Right lobe of liver (tissue), 6 donors: ENCODE results near the gene DNAH14. TPM values are rescaled to one million over a fixed set of nuclear protein-coding genes. Genes with fewer than 3 reads are reported as not detected.

ENCODE experiments used
- ATAC-seq, 4 donors: fragments of 200-7000 bp; cut with Tn5 transposase; one replicate each; pipeline ENCODE4 v1.9.1; 2020; ENCODE audit warnings: mild to moderate bottlenecking in 4 of 4, moderate library complexity in 4 of 4
- DNase-seq, 3 donors: peaks; one replicate each; pipeline ENCODE4 v3.0.0-alpha.2; 2020
- H3K27ac ChIP-seq, 3 donors: fragments of 200-600 bp; one replicate each; pipeline ENCODE4 v1.8.0; 2022
- H3K27me3 ChIP-seq, 2 donors: fragments of 200-600 bp; one replicate each; pipeline ENCODE4 v1.8.0; 2022
- H3K36me3 ChIP-seq, 4 donors: fragments of 200-600 bp; sonication (generic) in 1 of 4; one replicate each; pipeline versions ENCODE4 v1.5.1 to v1.8.0; 2017 to 2022; ENCODE audit warnings: control low read depth in 1 of 4
- H3K4me1 ChIP-seq, 4 donors: fragments of 200-600 bp; sonication (generic) in 1 of 4; one replicate each; pipeline versions ENCODE4 v1.5.1 to v1.8.0; 2017 to 2022; ENCODE audit warnings: control low read depth in 1 of 4
- H3K4me3 ChIP-seq, 3 donors: fragments of 200-600 bp; one replicate each; pipeline ENCODE4 v1.8.0; 2022
- H3K9me3 ChIP-seq, 4 donors: fragments of 200-600 bp; sonication (generic) in 1 of 4; one replicate each; pipeline versions ENCODE4 v1.5.1 to v1.8.0; 2017 to 2022; ENCODE audit warnings: control low read depth in 1 of 4
- CTCF ChIP-seq, 4 donors: fragments of 200-600 bp in 3 of 4; fragments of 450-650 bp in 1 of 4; IDR thresholded peaks; one replicate each; pipeline versions ENCODE4 v1.5.1 to v1.8.0; 2016 to 2022; ENCODE audit warnings: antibody characterized with exemption in 4 of 4, mild to moderate bottlenecking in 2 of 4
- POLR2A ChIP-seq: fragments of 450-650 bp; IDR thresholded peaks from one replicate; pipeline ENCODE4 v1.6.1; 2017; ENCODE audit warnings: antibody characterized with exemption, mild to moderate bottlenecking
- WGBS: methylation state at CpG from one replicate; pipeline ENCODE4 v1.1.6; 2018; ENCODE audit warnings: low coverage, low lambda C conversion rate; ENCODE audit not compliant: insufficient coverage; ENCODE audit errors: missing lambda C conversion rate; 5-methylcytosine and 5-hydroxymethylcytosine counted together
- intact Hi-C, 2 donors: fragments of 100-400 bp; cut with DNase I; formaldehyde crosslinking; loops; one replicate each; pipeline versions ENCODE4 v1.11.2 to v1.14.1; 2022
- total RNA-seq, 6 experiments: library from RNA; depleted of rRNA in 2 of 6; stranded (reverse); fragments of >200 nt in 2 of 6; fragmentation: NEBNext Ultra II Directional in 3 of 6; extraction: Animal tissue kit (Norgen Biotek cat#: 25700) in 3 of 6; gene quantifications; one replicate each; pipeline versions ENCODE4 v1.1.0 to v1.2.4, GENCODE V29; 2016 to 2023
- donor health status: DM: no; HTN: yes; CAD: no.
- donor health status: DM: no; HTN: no; CAD: no.
- donor health status: DM: no; HTN: no; CAD: no.
- donor health status: DM: no; HTN: yes; CAD: no.
- donor health status: DM: no; HTN: yes; CAD: no.

Gene DNAH14
- total RNA-seq, 6 experiments from 2014 or later: 8.0 to 17.1 (median 9.7) TPM

GRCh38 chr1:225121095-225121494 lies 191.6 kb downstream of the DNAH14 start:
- DNase-seq (no peak), ATAC-seq (no peak)
- no peak overlapping the region for H3K4me3 ChIP-seq
- 79% methylated on average over 2 of the region's 2 CpGs for WGBS
- H3K36me3 ChIP-seq: peaks cover 0 to 2% (median 0%) of the 10 kb centered on the region in 4 donors
- TF ChIP-seq CTCF (IDR thresholded peaks at IDR 0.05) (no peak), POLR2A (no peak)
- H3K9me3 ChIP-seq: no peaks in the 10 kb centered on the region
- no peaks in the 10 kb centered on the region for H3K27me3 ChIP-seq
- H3K27ac ChIP-seq: no peak overlapping the region
- H3K4me1 ChIP-seq: no peaks in the 10 kb centered on the region
- intact Hi-C loops: no loop called here

GRCh38 chr1:225131869-225132268 lies 202.4 kb downstream of the DNAH14 start:
- no peak for ATAC-seq
- Histone ChIP-seq H3K9me3 (no peaks in the 10 kb centered on the region), H3K4me1 (no peaks in the 10 kb centered on the region), H3K4me3 (no peak overlapping the region), H3K27ac (no peak overlapping the region), H3K27me3 (no peaks in the 10 kb centered on the region), H3K36me3 (no peaks in the 10 kb centered on the region)
- no peak for TF ChIP-seq POLR2A
- TF ChIP-seq CTCF (IDR thresholded peaks at IDR 0.05): no peak
- no peak for DNase-seq
- intact Hi-C loops: no loop called here
- WGBS: 94% methylated on average over 1 of the region's 1 CpG

GRCh38 chr1:225137976-225138375 lies 208.5 kb downstream of the DNAH14 start:
- Histone ChIP-seq H3K27me3 (no peaks in the 10 kb centered on the region), H3K4me1 (no peaks in the 10 kb centered on the region), H3K36me3 (no peaks in the 10 kb centered on the region), H3K27ac (no peak overlapping the region), H3K9me3 (no peaks in the 10 kb centered on the region), H3K4me3 (no peak overlapping the region)
- DNase-seq (no peak), ATAC-seq (peak in 1 of 4 donors; percentile 28)
- no CpG with 5 or more reads among the region's 3 CpGs for WGBS
- intact Hi-C loops: no loop called here
- TF ChIP-seq CTCF (IDR thresholded peaks at IDR 0.05) (no peak), POLR2A (no peak)

GRCh38 chr1:225143001-225143400 lies 213.5 kb downstream of the DNAH14 start:
- H3K36me3 ChIP-seq: no peaks in the 10 kb centered on the region
- ATAC-seq: no peak

More at GRCh38 chr1:225143001-225143400, 213.5 kb downstream of the DNAH14 start:
- H3K4me3 ChIP-seq: no peak overlapping the region
- no peak for TF ChIP-seq POLR2A
- TF ChIP-seq CTCF (IDR thresholded peaks at IDR 0.05): no peak
- DNase-seq: no peak
- no peaks in the 10 kb centered on the region for H3K4me1 ChIP-seq
- intact Hi-C loops: no loop called here
- no peak overlapping the region for H3K27ac ChIP-seq
- no peaks in the 10 kb centered on the region for H3K27me3 ChIP-seq
- H3K9me3 ChIP-seq: no peaks in the 10 kb centered on the region
